GM12878 (cell line): Measurements from ENCODE around the gene SLC6A16. TPM values are rescaled to one million over a fixed set of nuclear protein-coding genes. Genes with fewer than 3 reads are reported as not detected.

Experiments used
- ATAC-seq: fragments of 200-7000 bp; cut with Tn5 transposase; 3 replicates; pipeline ENCODE4 v1.9.1; 2020; ENCODE audit warnings: mild to moderate bottlenecking, moderate library complexity
- BruUV-seq: library from RNA; stranded (reverse); fragments of 400-500 nt; replicated peaks from 2 replicates; lab custom pipeline; 2021; lab: Mats Ljungman, UMichigan
- CTCF ChIA-PET: fragments of 300-600 bp; sonication (Branson Sonifier 250); formaldehyde crosslinking; extraction: SDS; loops from one replicate; lab custom pipeline; 2021; ENCODE audit warnings: inconsistent platforms; lab: Yijun Ruan, JAX
- POLR2A ChIA-PET: fragments of 350-600 bp; formaldehyde crosslinking; extraction: SDS; loops from one replicate; lab custom pipeline; 2021; ENCODE audit warnings: inconsistent platforms; lab: Charles Lee
- RAD21 ChIA-PET: fragments of 300-600 bp; sonication (Branson Sonifier 250); formaldehyde crosslinking; loops from one replicate; lab custom pipeline; 2023; ENCODE audit warnings: antibody characterized with exemption; ENCODE audit not compliant: unreplicated experiment; lab: Charles Lee
- SMC1A ChIA-PET: fragments of 300-600 bp; sonication (Branson Sonifier 250); formaldehyde crosslinking; loops from one replicate; lab custom pipeline; 2023; ENCODE audit not compliant: unreplicated experiment, uncharacterized antibody; lab: Charles Lee
- DNase-seq: peaks from one replicate; pipeline ENCODE4 v3.0.0-alpha.2; 2011; ENCODE audit warnings: low read depth, low spot score
- FAIRE-seq: peaks from 3 replicates; lab custom pipeline; 2011; peaks lifted over from hg19 to GRCh38; lab: Jason Lieb, UNC
- H2AFZ ChIP-seq: 2 replicates; pipeline ENCODE4 v1.6.0; 2011; ENCODE audit warnings: low read depth, low read length, control low read depth; ENCODE audit not compliant: control insufficient read depth
- H3K27ac ChIP-seq: 2 replicates; pipeline ENCODE4 v1.5.1; 2011; ENCODE audit warnings: control low read depth; ENCODE audit not compliant: control insufficient read depth, insufficient read depth
- H3K27me3 ChIP-seq, 2 experiments: replicated peaks in 1 of 2; 2 replicates each; pipeline versions ENCODE4 v1.6.0 to v1.6.1; 2011; ENCODE audit warnings: low read length in 1 of 2; ENCODE audit not compliant: control insufficient read depth in 2 of 2, insufficient read depth in 2 of 2
- H3K36me3 ChIP-seq, 2 experiments: 2 replicates each; pipeline ENCODE4 v1.5.1; 2011; ENCODE audit warnings: low read length in 1 of 2; ENCODE audit not compliant: control insufficient read depth in 2 of 2, insufficient read depth in 2 of 2
- H3K4me1 ChIP-seq: 2 replicates; pipeline ENCODE4 v1.6.1; 2011; ENCODE audit warnings: mild to moderate bottlenecking, low read length, moderate library complexity, mixed read lengths; ENCODE audit not compliant: control insufficient read depth, insufficient read depth
- H3K4me2 ChIP-seq: 2 replicates; pipeline ENCODE4 v1.6.0; 2011; ENCODE audit warnings: control low read depth; ENCODE audit not compliant: control insufficient read depth, insufficient read depth
- H3K4me3 ChIP-seq: fragments of 200-600 bp; sonication (generic); 2 replicates; pipeline ENCODE4 v1.5.1; 2016
- H3K79me2 ChIP-seq: 2 replicates; pipeline ENCODE4 v1.6.0; 2011; ENCODE audit warnings: low read length; ENCODE audit not compliant: control insufficient read depth, insufficient read depth
- H3K9ac ChIP-seq: 2 replicates; pipeline ENCODE4 v1.8.0; 2011; ENCODE audit warnings: low read length, control low read depth, mixed read lengths; ENCODE audit not compliant: control insufficient read depth, insufficient read depth
- H3K9me3 ChIP-seq: replicated peaks from 3 replicates; pipeline ENCODE4 v1.5.1; 2011; ENCODE audit warnings: mild to moderate bottlenecking, low read length; ENCODE audit not compliant: control insufficient read depth, insufficient read depth
- H4K20me1 ChIP-seq: 2 replicates; pipeline ENCODE4 v1.6.0; 2011; ENCODE audit not compliant: control insufficient read depth, insufficient read depth
- BACH1 ChIP-seq: fragments of 450-650 bp; IDR thresholded peaks from 2 replicates; pipeline ENCODE4 v1.6.1; 2017; ENCODE audit warnings: mild to moderate bottlenecking, borderline replicate concordance
- EED ChIP-seq: sonication (generic); IDR thresholded peaks from 2 replicates; pipeline ENCODE4 v1.6.1; 2016; ENCODE audit warnings: antibody characterized with exemption, low read depth
- HDGF ChIP-seq: fragments of 450-650 bp; IDR thresholded peaks from 2 replicates; pipeline ENCODE4 v1.6.1; 2016; ENCODE audit warnings: antibody characterized with exemption
- HSF1 ChIP-seq: fragments of 150-350 bp; IDR thresholded peaks from 2 replicates; pipeline ENCODE4 v1.6.1; 2014; ENCODE audit warnings: mild to moderate bottlenecking, low read depth, low read length
- IRF5 ChIP-seq: fragments of 450-650 bp; IDR thresholded peaks from 2 replicates; pipeline ENCODE4 v1.6.1; 2017; ENCODE audit warnings: borderline replicate concordance
- KDM1A ChIP-seq: fragments of 200-600 bp; sonication (generic); IDR thresholded peaks from 2 replicates; pipeline ENCODE4 v1.6.1; 2016; ENCODE audit warnings: borderline replicate concordance
- PAX8 ChIP-seq: fragments of 450-650 bp; IDR thresholded peaks from 2 replicates; pipeline ENCODE4 v1.6.1; 2017; ENCODE audit warnings: mild to moderate bottlenecking, moderate library complexity
- POLR2AphosphoS2 ChIP-seq: IDR thresholded peaks from 2 replicates; pipeline ENCODE4 v1.6.1; 2011; ENCODE audit warnings: low read depth, mild to moderate bottlenecking, low read length, improper control_type of control experiment, moderate library complexity
- POU2F2 ChIP-seq: IDR thresholded peaks from 3 replicates; pipeline ENCODE4 v1.6.1; 2011; ENCODE audit warnings: low read depth, mild to moderate bottlenecking, low read length, borderline replicate concordance
- PRDM15 ChIP-seq: fragments of 450-650 bp; formaldehyde crosslinking; IDR thresholded peaks from 2 replicates; pipeline ENCODE4 v1.4.0; 2020; ENCODE audit warnings: mild to moderate bottlenecking, moderate library complexity
- RAD51 ChIP-seq: fragments of 450-650 bp; IDR thresholded peaks from 2 replicates; pipeline ENCODE4 v1.6.1; 2016; ENCODE audit warnings: moderate library complexity, mild to moderate bottlenecking, inconsistent platforms
- RBBP5 ChIP-seq: fragments of 200-600 bp; sonication (generic); conservative IDR thresholded peaks from 2 replicates; pipeline ENCODE4 v1.6.1; 2016
- SMAD1 ChIP-seq: fragments of 450-650 bp; IDR thresholded peaks from 2 replicates; pipeline ENCODE4 v1.6.1; 2018; ENCODE audit warnings: mild to moderate bottlenecking, low read depth; ENCODE audit not compliant: partially characterized antibody
- TCF3 ChIP-seq: IDR thresholded peaks from 2 replicates; pipeline ENCODE4 v1.6.1; 2012; ENCODE audit warnings: low read depth, mild to moderate bottlenecking, low read length, borderline replicate concordance; ENCODE audit not compliant: insufficient read depth
- ZZZ3 ChIP-seq: IDR thresholded peaks from 2 replicates; pipeline ENCODE4 v1.6.1; 2011; ENCODE audit warnings: low read depth; ENCODE audit not compliant: control insufficient read depth, insufficient read length
- WGBS: methylation state at CpG from one replicate; pipeline ENCODE4 v1.1.6; 2016; ENCODE audit warnings: low lambda C conversion rate; ENCODE audit not compliant: insufficient replicate concordance, insufficient coverage; ENCODE audit errors: missing lambda C conversion rate; 5-methylcytosine and 5-hydroxymethylcytosine counted together
- in situ Hi-C: fragments of 300-500 bp; cut with MboI; formaldehyde crosslinking; loops from 9 replicates; pipeline ENCODE4 v1.14.3; 2018; ENCODE audit warnings: mixed read lengths
- intact Hi-C: fragments of 100-400 bp; cut with micrococcal nuclease; formaldehyde crosslinking; loops from one replicate; pipeline ENCODE4 v1.14.2; 2022; ENCODE audit not compliant: unreplicated experiment
- polyA plus RNA-seq, 11 experiments: library from polyadenylated mRNA; depleted of rRNA in 4 of 11; unstranded in 6 of 11; stranded (reverse) in 5 of 11; fragments of >200 nt; fragmentation: Nextera tagmentation in 4 of 11; fragmentation: Illumina TruSeq in 1 of 11; extraction: Ambion mirVana in 4 of 11; extraction: Trizol in 1 of 11; gene quantifications; 1 replicate in 1 of 11; 2 replicates in 10 of 11; pipeline versions ENCODE4 v1.2.1 to v1.2.3, GENCODE V29; 2011 to 2016; ENCODE audit warnings: inconsistent platforms in 2 of 11, missing spikeins in 2 of 11, low read depth in 1 of 11
- total RNA-seq, 4 experiments: library from RNA; depleted of rRNA in 3 of 4; stranded (reverse); fragments of >200 nt in 3 of 4; fragmentation: Illumina TruSeq in 1 of 4; extraction: Trizol in 1 of 4; gene quantifications; 2 replicates each; pipeline versions ENCODE4 v1.2.1 to v1.2.3, GENCODE V29; 2013 to 2021

Gene SLC6A16
- total and polyA plus RNA-seq, 10 of the 15 experiments (the other 5 are each of a cell fraction or from before 2014, with no cell fraction given): 0.23 to 3.2 (median 0.54) TPM

GRCh38 chr19:49287141-49287770 lies 37.7 kb downstream of the SLC6A16 start (continued):
- no peak for TF ChIP-seq HSF1
- no peak for TF ChIP-seq RAD51

GRCh38 chr19:49282184-49282583 lies 42.8 kb downstream of the SLC6A16 start:
- WGBS: 43% methylated on average over 13 of the region's 13 CpGs
- ATAC-seq: no peak
- ChIA-PET POLR2A (interaction anchor here (0.5 kb wide), 1 partner anchor 446 kb away, joined by 6 read pairs; the partner anchor contains the start of gene HSD17B14), CTCF (interaction anchor here (0.8 kb wide), 1 partner anchor 24 kb away, joined by 3 read pairs; no protein-coding TSS in a partner anchor), RAD21 (no interaction called here), SMC1A (no interaction called here)
- in situ Hi-C loops: no loop called here
- Histone ChIP-seq H3K27ac (no peak overlapping the region), H3K9me3 (no peaks in the 10 kb centered on the region), H3K9ac (no peak overlapping the region), H3K4me3 (no peak overlapping the region), H2AFZ (no peak overlapping the region), H4K20me1 (no peaks in the 10 kb centered on the region), H3K36me3 (no peaks in the 10 kb centered on the region), H3K4me2 (no peak overlapping the region), H3K79me2 (no peaks in the 10 kb centered on the region), H3K4me1 (no peaks in the 10 kb centered on the region), H3K27me3 (no peaks in the 10 kb centered on the region)
- intact Hi-C loops: no loop called here
- FAIRE-seq: no peak
- TF ChIP-seq EED (no peak), POU2F2 (no peak), BACH1 (no peak), PAX8 (no peak), RAD51 (no peak), HDGF (no peak), PRDM15 (CRISPR knock-in tag) (no peak), KDM1A (no peak), RBBP5 (no peak), IRF5 (no peak), TCF3 (no peak), POLR2AphosphoS2 (no peak), SMAD1 (no peak), ZZZ3 (no peak)
- no peak for DNase-seq
- BruUV-seq: no TSS peak
